ENCODE data around the gene FAXDC2.
A peak's percentile ranks its signal among the peaks of the same experiment; 100 is the strongest.

FAXDC2 gene

GRCh38 chr5:154858297-154858971, 8.0 kb upstream of the FAXDC2 start, which contains the start of gene CNOT8 (continued):
- TF ChIP-seq, protein P1, sequence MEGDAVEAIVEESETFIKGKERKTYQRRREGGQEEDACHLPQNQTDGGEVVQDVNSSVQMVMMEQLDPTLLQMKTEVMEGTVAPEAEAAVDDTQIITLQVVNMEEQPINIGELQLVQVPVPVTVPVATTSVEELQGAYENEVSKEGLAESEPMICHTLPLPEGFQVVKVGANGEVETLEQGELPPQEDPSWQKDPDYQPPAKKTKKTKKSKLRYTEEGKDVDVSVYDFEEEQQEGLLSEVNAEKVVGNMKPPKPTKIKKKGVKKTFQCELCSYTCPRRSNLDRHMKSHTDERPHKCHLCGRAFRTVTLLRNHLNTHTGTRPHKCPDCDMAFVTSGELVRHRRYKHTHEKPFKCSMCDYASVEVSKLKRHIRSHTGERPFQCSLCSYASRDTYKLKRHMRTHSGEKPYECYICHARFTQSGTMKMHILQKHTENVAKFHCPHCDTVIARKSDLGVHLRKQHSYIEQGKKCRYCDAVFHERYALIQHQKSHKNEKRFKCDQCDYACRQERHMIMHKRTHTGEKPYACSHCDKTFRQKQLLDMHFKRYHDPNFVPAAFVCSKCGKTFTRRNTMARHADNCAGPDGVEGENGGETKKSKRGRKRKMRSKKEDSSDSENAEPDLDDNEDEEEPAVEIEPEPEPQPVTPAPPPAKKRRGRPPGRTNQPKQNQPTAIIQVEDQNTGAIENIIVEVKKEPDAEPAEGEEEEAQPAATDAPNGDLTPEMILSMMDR (tag by site-specific recombination; IDR thresholded peaks at IDR 0.05): no peak; the same call in 1 of the 2 replicates
- TF ChIP-seq REPIN1 (tag by site-specific recombination; IDR thresholded peaks at IDR 0.05; ENCODE audit: low read depth): no peak
- TF ChIP-seq KLF16 (tag by site-specific recombination; IDR thresholded peaks at IDR 0.05): peak; percentile 53
- no peak for TF ChIP-seq ZNF10 (tag by site-specific recombination; IDR thresholded peaks at IDR 0.05)
- TF ChIP-seq ZNF184 (tag by site-specific recombination; IDR thresholded peaks at IDR 0.05): no peak
- TF ChIP-seq ZNF518A (tag by site-specific recombination; conservative IDR thresholded peaks at IDR 0.05; ENCODE audit: low read depth): peak; percentile 75
- 0 out of 2 replicates have a peak, but pooled peaks have one; percentile 36 for TF ChIP-seq ZNF2 (tag by site-specific recombination; IDR thresholded peaks at IDR 0.05)
- TF ChIP-seq ZNF626 (tag by site-specific recombination; IDR thresholded peaks at IDR 0.05): no peak
- TF ChIP-seq SP3 (tag by site-specific recombination; IDR thresholded peaks at IDR 0.05): peak; percentile 91
- no peak for TF ChIP-seq OVOL3 (tag by site-specific recombination; IDR thresholded peaks at IDR 0.05)
- no peak for TF ChIP-seq RBAK (tag by site-specific recombination; IDR thresholded peaks at IDR 0.05)
- no peak for TF ChIP-seq ZNF133 (tag by site-specific recombination; IDR thresholded peaks at IDR 0.05)
- no peak for TF ChIP-seq ZNF266 (tag by site-specific recombination; IDR thresholded peaks at IDR 0.05; ENCODE audit: low read depth)
- no peak for TF ChIP-seq GLI2 (tag by site-specific recombination; IDR thresholded peaks at IDR 0.05; ENCODE audit: borderline replicate concordance, low read depth)
- TF ChIP-seq WT1 (tag by site-specific recombination; IDR thresholded peaks at IDR 0.05): peak; percentile 75
- no peak for TF ChIP-seq ZNF624 (tag by site-specific recombination; IDR thresholded peaks at IDR 0.05)
- no peak for TF ChIP-seq ZNF354C (tag by site-specific recombination; IDR thresholded peaks at IDR 0.05; ENCODE audit: borderline replicate concordance, low read depth)
- peak; percentile 98 for TF ChIP-seq ZXDB (tag by site-specific recombination; IDR thresholded peaks at IDR 0.05)
- TF ChIP-seq KLF9 (tag by site-specific recombination; IDR thresholded peaks at IDR 0.05; ENCODE audit: low read depth): peak; percentile 74; the same call in 1 of the 2 replicates
- TF ChIP-seq ZNF530 (tag by site-specific recombination; IDR thresholded peaks at IDR 0.05; ENCODE audit: low read depth): no peak
- TF ChIP-seq ZNF629 (tag by site-specific recombination; IDR thresholded peaks at IDR 0.05): peak; percentile 65; the same call in 1 of the 2 replicates
- peak; percentile 61; the same call in 1 of the 2 replicates for TF ChIP-seq KLF1 (tag by site-specific recombination; IDR thresholded peaks at IDR 0.05)
- TF ChIP-seq ZNF580 (tag by site-specific recombination; IDR thresholded peaks at IDR 0.05): peak; percentile 55; the same call in 1 of the 2 replicates
- TF ChIP-seq ZBTB8A (tag by site-specific recombination; IDR thresholded peaks at IDR 0.05): peak; percentile 82
- TF ChIP-seq ZNF157 (tag by site-specific recombination; IDR thresholded peaks at IDR 0.05): no peak
- peak; percentile 17; the same call in 1 of the 2 replicates for TF ChIP-seq ZNF391 (tag by site-specific recombination; IDR thresholded peaks at IDR 0.05; ENCODE audit: borderline replicate concordance, low read depth)
- TF ChIP-seq ZNF324 (tag by site-specific recombination; IDR thresholded peaks at IDR 0.05): peak; percentile 59
- peak; percentile 65 for TF ChIP-seq ZBTB17 (tag by site-specific recombination; IDR thresholded peaks at IDR 0.05)
- TF ChIP-seq YY2 (tag by site-specific recombination; IDR thresholded peaks at IDR 0.05): no peak
- no peak for TF ChIP-seq IKZF3 (tag by site-specific recombination; IDR thresholded peaks at IDR 0.05)
- no peak for TF ChIP-seq ZNF558 (tag by site-specific recombination; IDR thresholded peaks at IDR 0.05)
- TF ChIP-seq ZNF335 (tag by site-specific recombination; conservative IDR thresholded peaks at IDR 0.05): peak; percentile 66

All from HEK293 (cell line).